Frontal cortex (tissue), 4 donors: Measurements from ENCODE around the gene SUGP1. TPM values are rescaled to one million over a fixed set of nuclear protein-coding genes. Genes with fewer than 3 reads are reported as not detected.
"Not testable (repeated sequence)": the region's sequence is repeated elsewhere in the genome, so short reads cannot be mapped to it uniquely, and the experiment has no call there.

ENCODE experiments used
- DNase-seq, 2 donors: peaks; one replicate each; pipeline ENCODE4 v3.0.0; 2012; ENCODE audit warnings: low spot score in 2 of 2
- FAIRE-seq: peaks from 2 replicates; lab custom pipeline; 2012; peaks lifted over from hg19 to GRCh38; lab: Jason Lieb, UNC
- total RNA-seq: library from RNA; depleted of rRNA; stranded (reverse); fragments of >200 nt; gene quantifications from one replicate; pipeline ENCODE4 v1.2.3, GENCODE V29; 2014
- donor health status: control.
- donor health status: control.
- donor health status: control.

SUGP1 gene
- total RNA-seq, result 22.8 TPM

GRCh38 chr19:19320361-19321140 is at the start of gene SUGP1, which contains the start of gene MAU2:
TSS of gene SUGP1 (minus strand) at chr19:19320509. CDS start at chr19:19320496, 13 bp downstream.
TSS of gene MAU2 (plus strand) at chr19:19320829. CDS start at chr19:19320860, 31 bp downstream.
- FAIRE-seq (no peak), DNase-seq (peak; percentile 92 to 95)

GRCh38 chr19:19368087-19368486 is 47.8 kb upstream of the SUGP1 start:
- FAIRE-seq, result no peak
- DNase-seq, result no peak

GRCh38 chr19:19366434-19367396 is 46.4 kb upstream of the SUGP1 start:
- no peak for FAIRE-seq
- DNase-seq, result no peak

DNA sequence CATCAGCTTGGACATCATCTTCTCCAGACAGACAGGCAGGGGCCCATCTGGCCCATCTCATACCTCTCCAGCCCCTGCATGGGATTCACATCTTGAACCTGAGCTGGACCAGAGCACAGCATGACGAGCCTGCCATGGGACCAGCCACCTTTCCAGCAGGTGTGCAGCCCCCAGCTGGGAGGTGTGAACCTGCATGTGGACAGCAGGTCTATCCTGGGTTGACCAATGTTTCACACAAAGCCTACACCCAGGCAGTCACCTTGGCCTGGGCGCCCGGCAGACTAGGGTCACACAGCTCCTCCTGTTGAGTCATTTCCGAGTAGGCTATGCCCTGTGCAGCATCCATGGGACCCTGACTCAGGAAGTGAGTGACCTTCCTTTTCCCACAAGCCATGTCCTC is 41.8 kb upstream of the SUGP1 start:
- DNase-seq, result no peak
- FAIRE-seq, result no peak

DNA sequence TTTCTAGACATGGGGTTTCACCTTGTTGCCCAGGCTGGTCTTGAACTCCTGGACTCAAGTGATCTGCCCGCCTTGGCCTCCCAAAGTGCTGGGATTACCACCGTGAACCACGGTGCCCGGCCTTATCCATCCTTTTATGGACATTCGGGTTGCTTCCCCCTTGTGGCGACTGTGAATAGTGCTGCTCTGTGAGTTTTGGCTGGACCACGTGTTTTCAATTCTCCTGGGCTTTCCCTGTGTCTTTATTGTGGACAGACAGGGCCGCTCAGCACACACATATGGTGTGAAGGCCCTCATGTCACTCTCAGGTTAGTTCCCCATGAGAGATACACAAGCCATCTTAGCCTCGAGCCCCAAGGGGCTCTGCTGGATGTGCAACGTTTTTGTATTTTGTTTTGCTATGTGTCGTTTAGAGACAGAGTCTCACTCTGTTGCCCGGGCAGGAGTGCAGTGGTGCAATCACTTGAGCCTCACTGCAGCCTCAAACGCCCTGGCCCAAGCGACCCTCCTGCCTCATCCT is 40.8 kb upstream of the SUGP1 start:
- DNase-seq, result peak; percentile 60 to 86
- FAIRE-seq, result no peak

DNA sequence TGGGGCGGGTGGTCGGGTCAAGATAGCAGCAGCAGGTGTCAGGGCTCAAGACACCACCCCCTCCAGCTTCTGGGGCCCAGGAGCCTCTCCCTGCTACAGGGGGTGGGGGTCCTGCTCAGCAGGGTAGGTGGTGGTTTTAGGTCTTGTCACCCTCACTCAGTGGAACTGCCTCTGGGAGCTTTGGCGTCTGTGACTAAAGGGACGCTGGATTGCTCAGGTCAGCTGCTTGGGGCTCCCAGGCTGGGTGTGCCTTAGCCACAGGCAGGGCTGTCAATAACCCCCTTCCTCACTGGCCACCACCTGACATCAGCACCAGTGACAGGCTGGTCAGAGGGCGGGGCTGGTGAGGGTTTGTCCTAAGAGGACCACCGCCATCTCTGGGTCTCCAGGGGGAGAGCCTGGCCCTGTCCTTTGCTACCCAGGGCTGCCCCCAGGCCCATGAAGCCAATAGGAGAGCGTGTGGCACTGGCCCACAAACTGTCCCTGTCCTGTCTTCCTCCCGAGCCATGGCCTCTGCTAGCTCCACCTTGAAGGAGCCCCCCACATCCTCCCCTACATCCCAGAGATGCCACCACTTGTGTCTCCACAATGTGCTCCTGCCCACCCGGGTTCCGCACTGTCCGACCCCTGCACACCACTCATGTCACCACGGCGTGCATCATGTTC is 36.7 kb upstream of the SUGP1 start:
- no peak for FAIRE-seq
- DNase-seq, result no peak

DNA sequence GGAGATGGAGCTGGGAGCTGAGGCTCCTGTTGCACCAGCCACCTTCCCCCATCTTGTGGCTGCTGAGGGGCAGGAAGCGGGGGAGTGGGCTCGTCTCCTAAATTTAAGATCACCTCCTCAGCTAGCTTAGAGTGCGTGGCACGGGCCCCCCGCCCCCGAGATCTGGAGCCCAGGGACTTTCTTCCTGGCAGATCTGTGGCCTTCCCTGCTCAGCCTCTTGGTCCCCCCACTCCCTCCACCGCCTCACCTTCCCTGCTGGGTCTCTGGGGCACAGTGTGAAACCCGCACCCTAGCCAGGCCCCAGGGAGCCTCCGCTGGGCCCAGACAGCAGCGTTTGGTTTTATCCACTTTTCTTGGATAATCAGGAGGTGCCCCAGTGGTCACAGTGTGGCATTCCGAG is 36.2 kb upstream of the SUGP1 start:
- FAIRE-seq (no peak), DNase-seq (no peak)

GRCh38 chr19:19355606-19356139 is 35.4 kb upstream of the SUGP1 start:
- DNase-seq (no peak), FAIRE-seq (no peak)

DNA sequence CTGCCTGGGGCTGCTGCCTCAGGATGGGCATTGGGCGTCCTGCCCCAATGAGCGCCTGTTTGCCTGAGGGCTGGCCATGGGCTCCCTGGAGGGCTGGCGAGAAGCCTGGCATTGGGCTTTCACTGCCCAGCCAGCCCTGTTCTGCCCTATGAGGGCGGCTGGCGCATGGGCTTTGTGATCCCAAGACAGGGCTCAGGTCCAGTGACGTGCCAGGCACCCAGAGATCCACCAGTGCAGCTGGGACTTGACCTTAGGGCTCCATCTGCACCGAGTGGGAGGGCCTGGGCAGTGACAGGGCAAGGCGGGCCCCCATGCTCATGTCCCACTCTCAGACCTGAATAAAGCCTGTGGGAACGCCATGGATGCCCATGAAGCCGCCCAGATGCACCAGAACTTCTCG is 34.6 kb upstream of the SUGP1 start:
- DNase-seq (no peak), FAIRE-seq (no peak)

DNA sequence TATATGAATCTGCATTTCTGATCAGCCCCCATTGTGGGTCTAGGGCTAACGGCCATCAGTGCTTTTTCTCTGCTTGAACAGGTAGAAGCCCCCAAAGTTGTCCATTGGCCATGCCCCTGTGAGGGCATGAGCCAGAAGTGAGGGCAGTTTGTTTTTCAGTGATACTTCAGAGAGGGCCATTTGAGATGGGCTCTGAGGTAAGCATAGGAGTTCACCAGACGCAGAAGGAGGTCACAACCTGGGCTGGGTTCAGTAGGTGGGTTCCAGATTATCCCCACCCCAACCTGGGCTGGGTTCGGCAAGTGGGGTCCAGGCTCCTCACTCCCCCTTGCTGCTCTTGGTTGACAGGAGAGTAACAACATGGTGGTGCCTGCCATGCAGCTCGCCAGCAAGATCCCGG is 33.7 kb upstream of the SUGP1 start:
- no peak for FAIRE-seq
- no peak for DNase-seq

- FAIRE-seq, result no peak
- no peak for DNase-seq
Observed at GRCh38 chr19:19352823-19353222, 32.5 kb upstream of the SUGP1 start.

DNA sequence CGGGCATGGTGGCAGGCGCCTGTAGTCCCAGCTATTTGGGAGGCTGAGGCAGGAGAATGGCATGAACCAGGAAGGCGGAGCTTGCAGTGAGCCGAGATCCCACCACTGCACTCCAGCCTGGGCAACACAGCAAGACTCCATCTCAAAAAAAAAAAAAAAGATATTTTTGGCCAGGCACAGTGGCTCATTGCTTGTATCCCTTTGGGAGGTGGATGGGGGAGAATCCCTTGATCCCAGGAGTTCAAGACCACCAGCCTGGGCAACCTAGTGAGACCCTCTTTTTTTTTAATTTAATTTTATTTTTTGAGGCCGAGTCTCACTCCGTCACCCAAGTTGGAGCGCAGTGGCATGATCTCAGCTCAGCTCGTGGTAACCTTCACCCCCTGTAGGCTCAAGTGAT is 30.4 kb upstream of the SUGP1 start:
- not testable (repeated sequence) for FAIRE-seq, DNase-seq

GRCh38 chr19:19349365-19349764 is 29.1 kb upstream of the SUGP1 start:
- FAIRE-seq (no peak), DNase-seq (no peak)

GRCh38 chr19:19348266-19348665 is 28.0 kb upstream of the SUGP1 start:
- no peak for FAIRE-seq
- DNase-seq, result no peak

GRCh38 chr19:19347401-19348110 is 27.2 kb upstream of the SUGP1 start:
- FAIRE-seq (no peak), DNase-seq (no peak)

GRCh38 chr19:19345970-19346369 is 25.7 kb upstream of the SUGP1 start:
- DNase-seq, result no peak
- FAIRE-seq, result no peak

DNA sequence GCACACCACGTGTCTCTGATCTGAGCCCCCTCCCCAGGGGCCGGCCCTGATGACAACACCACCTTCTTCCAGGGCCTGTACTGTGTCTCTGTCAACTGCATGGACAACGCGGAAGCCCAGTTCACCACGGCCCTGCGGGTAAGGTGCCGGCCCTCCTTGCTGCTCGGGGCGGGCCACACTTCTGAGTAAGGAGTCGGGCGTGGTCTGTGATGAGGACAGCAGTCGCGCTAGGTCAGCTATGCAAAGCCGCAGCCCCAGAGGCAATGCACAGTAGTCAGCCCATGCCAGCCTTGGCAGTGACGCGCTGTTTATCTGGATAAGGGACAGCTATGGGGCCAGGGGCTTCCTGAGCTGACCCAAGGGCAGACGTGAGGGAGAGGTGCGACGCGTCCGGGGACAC is 24.9 kb upstream of the SUGP1 start:
- FAIRE-seq, result no peak
- DNase-seq, result no peak

- FAIRE-seq (no peak), DNase-seq (no peak)
Observed at GRCh38 chr19:19343762-19344161, 23.5 kb upstream of the SUGP1 start.

DNA sequence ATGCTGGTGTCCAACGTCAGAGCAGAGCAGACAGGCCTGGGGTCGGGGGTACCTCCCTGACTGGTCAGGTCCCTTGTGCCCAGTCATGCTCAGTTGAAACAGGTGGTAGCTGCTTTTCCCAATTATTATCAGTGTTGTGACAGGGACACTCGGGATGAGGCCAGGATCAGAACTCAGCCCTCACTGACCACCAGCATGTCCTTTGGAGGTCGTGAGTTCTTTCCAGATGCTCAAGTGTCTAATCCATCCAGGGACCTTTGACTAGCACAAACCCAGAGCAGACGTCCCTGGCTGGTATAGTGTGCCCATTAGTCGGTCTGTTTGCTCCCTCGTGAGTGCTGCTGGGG is 22.7 kb upstream of the SUGP1 start:
- FAIRE-seq, result no peak
- no peak for DNase-seq
